ENCODE data around the gene RUSC2. TPM values are rescaled to one million over a fixed set of nuclear protein-coding genes. Genes with fewer than 3 reads are reported as not detected.

Gene RUSC2
- total RNA-seq, 5 donors from 2014 or later (not counting 1 experiment from before 2014, with no cell fraction given), result 0.16 to 3.1 (median 1.2) TPM

DNA sequence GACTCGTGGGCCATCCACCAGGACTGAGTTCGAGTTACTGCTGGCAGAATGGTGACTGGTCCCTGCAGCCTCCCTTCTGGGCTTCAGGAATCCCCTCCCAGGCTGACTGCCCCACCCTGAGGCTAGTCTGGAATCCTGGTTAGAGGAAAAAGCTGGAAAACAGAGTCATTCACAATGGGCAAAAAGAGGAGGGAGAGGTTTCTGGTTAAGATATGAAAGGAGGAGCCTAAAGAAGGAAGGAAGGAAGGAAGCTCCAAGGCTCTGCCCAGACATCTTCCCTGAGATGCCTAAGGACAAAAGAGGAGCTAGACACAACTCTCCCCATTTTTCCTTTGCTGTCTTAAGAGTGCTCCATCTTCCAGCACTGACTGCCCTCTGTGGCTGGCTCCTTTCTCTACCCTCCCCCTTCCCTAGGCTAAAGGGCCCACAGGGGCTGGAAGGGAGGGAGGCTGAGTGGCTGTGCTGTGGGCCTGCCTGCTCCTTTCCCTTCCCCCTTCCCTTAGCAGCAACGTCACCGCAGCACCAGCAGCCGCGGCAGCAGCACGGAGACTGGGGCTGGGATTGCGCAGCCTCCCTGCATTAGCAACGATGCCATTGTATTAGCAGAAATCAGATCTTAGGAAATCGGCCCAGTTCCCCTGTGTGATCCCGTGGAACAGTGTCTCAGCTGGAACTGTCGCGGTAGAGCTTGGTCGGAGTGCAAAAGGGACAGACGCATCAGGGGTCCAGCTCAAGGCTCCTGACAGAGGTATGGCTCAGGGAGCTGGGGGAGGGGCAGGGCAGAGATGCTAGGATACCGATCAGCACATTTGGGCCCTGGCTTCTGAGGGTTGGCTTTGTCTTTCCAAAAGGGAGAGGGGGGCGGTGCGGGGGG lies 48.7 kb downstream of the RUSC2 start:
- no peaks in the 10 kb centered on the region for H3K36me3 ChIP-seq (ENCODE audit: control insufficient read depth in 2 of 2, extremely low read depth in 1 of 2, insufficient read depth in 1 of 2, low read length in 1 of 2)
- no peaks in the 10 kb centered on the region for H3K4me1 Mint-ChIP-seq
- DNase-seq (peak in 1 of 35 experiments; percentile 23), ATAC-seq (replicated peaks in 1 of 4) (no peak)
- H3K36me3 Mint-ChIP-seq, result no peaks in the 10 kb centered on the region
- H3K27me3 Mint-ChIP-seq, result peaks cover 14 to 19% of the 10 kb centered on the region in 2 donors
- H3K27ac ChIP-seq (ENCODE audit: low read length), result no peak overlapping the region
- ChIA-PET CTCF (no interaction called here), POLR2A (no interaction called here)
- H3K9me3 Mint-ChIP-seq, result no peaks in the 10 kb centered on the region
- H3K9me3 ChIP-seq, result no peaks in the 10 kb centered on the region
- 71% methylated on average over 16 of the region's 18 CpGs for WGBS (ENCODE audit: insufficient coverage)
- H3K4me1 ChIP-seq (ENCODE audit: control insufficient read depth in 1 of 2, extremely low read depth in 1 of 2, insufficient read depth in 2 of 2, low read length in 2 of 2), result no peaks in the 10 kb centered on the region
- H3K27ac Mint-ChIP-seq, result no peak overlapping the region
- peaks cover 0 to 12% of the 10 kb centered on the region in 2 experiments for H3K27me3 ChIP-seq (replicated peaks in 1 of 2; ENCODE audit: control insufficient read depth in 2 of 2, extremely low read depth in 1 of 2, insufficient read depth in 2 of 2, low read length in 1 of 2)
- no peak overlapping the region for H3K4me3 Mint-ChIP-seq
- H3K4me3 ChIP-seq (ENCODE audit: control insufficient read depth in 1 of 2, extremely low read depth in 1 of 2, low read length in 1 of 2), result no peak overlapping the region

Other genes with a start within 250 kb of the RUSC2 start
- 10 to 100 TPM; 24.2 to 56.1 (median 47.6) TPM for gene TESK1, start 115.2 kb downstream of the RUSC2 start, total RNA-seq
- 1 to 10 TPM; 2.5 to 9.2 (median 4.9) TPM for gene CD72, start 128.3 kb downstream of the RUSC2 start, total RNA-seq
- 10 to 100 TPM; 34.9 to 57.1 (median 51.9) TPM for gene SIT1, start 160.8 kb downstream of the RUSC2 start, total RNA-seq
- gene RMRP, start 167.9 kb downstream of the RUSC2 start, total RNA-seq, result over 10,000 TPM; 10,537 to 37,987 (median 30,491) TPM
- gene CCDC107, start 168.2 kb downstream of the RUSC2 start, total RNA-seq, result 10 to 100 TPM; 17.7 to 29.8 (median 27.5) TPM
- 1 to 10 TPM in 2 of 5 donors, under 1 TPM in 3; 0.12 to 1.3 (median 0.57) TPM for gene ARHGEF39, start 175.1 kb downstream of the RUSC2 start, total RNA-seq
- under 1 TPM in 2 of 5 donors, not detected in 3; 0.19 to 0.46 TPM for gene CA9, start 183.8 kb downstream of the RUSC2 start, total RNA-seq
- 10 to 100 TPM; 21.4 to 66.0 (median 57.5) TPM for gene TPM2, start 199.8 kb downstream of the RUSC2 start, total RNA-seq
- gene TLN1, start 242.1 kb downstream of the RUSC2 start, total RNA-seq, result 100 to 1,000 TPM; 229 to 366 (median 294) TPM
- 10 to 100 TPM; 15.9 to 22.6 (median 19.3) TPM for gene CREB3, start 242.6 kb downstream of the RUSC2 start, total RNA-seq